DOHH2 (cell line): ENCODE data around the gene SFRP2.

Source experiments
- CTCF ChIP-seq: fragments of 200-600 bp; sonication (generic); IDR thresholded peaks from one replicate; pipeline ENCODE4 v1.5.1; 2014; ENCODE audit warnings: antibody characterized with exemption, mild to moderate bottlenecking, low read depth, low read length; ENCODE audit not compliant: poor library complexity, severe bottlenecking
- EZH2phosphoT487 ChIP-seq: fragments of 200-600 bp; sonication (generic); IDR thresholded peaks from 2 replicates; pipeline ENCODE4 v1.6.1; 2017; ENCODE audit warnings: borderline replicate concordance, mild to moderate bottlenecking, antibody characterized with exemption, low read length, moderate library complexity, mixed read lengths

DNA sequence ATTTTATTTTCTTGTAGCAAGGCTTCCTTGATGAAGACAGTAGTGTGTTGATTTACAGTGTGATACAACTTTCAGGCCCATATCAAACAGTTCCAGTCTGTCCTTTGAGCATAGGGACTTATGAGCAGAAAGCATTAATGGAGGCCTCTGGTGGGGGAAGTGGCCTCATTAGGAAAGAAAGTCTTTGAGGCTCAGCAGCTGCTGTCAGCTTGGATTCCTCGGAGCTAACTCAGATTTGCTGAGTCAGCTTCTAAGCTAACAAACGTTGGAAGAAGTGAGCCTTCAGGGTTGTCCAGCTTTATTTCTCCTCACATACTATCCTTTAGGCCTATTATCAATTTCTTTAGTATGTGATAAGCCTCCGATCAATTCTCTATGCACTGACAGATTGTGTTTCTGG lies 15.8 kb upstream of the SFRP2 start:
- TF ChIP-seq CTCF (no peak), EZH2phosphoT487 (no peak)
